HT-29 (cell line): ENCODE data around the gene FH. TPM values are rescaled to one million over a fixed set of nuclear protein-coding genes. Genes with fewer than 3 reads are reported as not detected.

ENCODE experiments used
- DNase-seq: peaks from one replicate; pipeline ENCODE4 v3.0.0-alpha.2; 2015; ENCODE audit warnings: low spot score
- total RNA-seq: library from RNA; depleted of rRNA; stranded (reverse); fragments of >200 nt; shearing (Covaris generic); gene quantifications from 2 replicates; pipeline ENCODE4 v1.2.3, GENCODE V29; 2014

FH gene
- total RNA-seq, 1 experiment from 2014 or later: 44.6 TPM

DNA sequence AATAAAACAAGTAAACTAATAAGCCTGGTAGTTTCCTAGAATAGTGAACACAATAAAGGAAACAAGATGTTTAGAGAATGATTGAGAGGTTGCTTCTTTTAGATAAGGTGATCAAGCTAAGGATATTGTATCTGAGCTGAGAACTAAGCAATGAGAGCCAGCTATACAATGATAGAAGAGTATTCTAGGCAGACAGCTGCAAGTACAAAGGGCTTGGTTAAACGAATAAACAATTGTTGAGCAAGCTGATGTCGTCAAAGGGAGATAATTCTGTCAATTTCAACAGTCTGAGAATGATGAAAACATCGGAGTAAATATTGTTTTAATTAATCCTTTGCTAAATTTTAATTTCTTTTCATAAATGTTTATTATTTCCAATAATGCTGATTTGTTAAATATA, 5.5 kb upstream of the FH start:
- DNase-seq: no peak

- no peak for DNase-seq
These were observed 2.2 kb upstream of the FH start for GRCh38 chr1:241521718-241522117.

- no peak for DNase-seq
These were observed 518 bp upstream of the FH start for GRCh38 chr1:241520080-241520465.

DNA sequence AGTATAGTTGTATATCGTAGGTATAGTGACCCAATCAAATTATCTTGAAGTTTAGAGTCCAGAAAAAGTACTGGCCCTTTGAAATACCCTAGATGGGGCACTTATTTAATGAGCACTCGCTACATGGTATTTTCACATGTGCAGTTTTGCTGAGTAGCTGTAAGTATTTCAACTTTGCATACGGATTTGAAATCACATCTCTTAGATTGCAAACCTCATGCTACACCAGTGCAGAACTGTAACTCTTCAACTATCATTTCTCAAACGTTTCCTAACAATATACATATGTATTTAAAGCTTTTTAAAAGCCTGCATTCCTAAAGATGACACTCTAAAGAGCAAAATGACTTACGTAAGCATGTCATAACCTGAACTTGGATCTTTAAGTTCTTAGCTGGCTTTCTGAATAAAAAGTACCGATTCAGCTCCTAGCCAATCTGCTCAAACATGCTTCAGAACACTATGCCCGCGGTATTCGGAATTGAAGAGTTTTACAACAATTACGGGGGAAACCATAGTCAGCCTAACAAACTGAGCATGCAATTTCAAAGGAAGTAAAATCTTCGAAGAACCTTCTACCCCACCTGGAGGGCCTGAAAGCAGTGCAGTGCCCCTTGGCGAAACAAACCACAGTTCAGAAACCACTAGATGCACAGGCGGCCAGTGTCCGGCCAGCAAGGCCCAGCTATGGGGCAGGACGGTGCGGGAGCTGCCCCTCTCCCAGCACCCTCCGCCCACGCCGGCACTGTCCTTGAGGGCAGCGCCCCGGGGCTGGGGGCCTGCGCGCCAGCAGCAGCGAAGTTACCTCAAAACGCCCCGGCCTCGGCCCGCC, 863 bp downstream of the FH start:
- DNase-seq: peak; percentile 64

DNA sequence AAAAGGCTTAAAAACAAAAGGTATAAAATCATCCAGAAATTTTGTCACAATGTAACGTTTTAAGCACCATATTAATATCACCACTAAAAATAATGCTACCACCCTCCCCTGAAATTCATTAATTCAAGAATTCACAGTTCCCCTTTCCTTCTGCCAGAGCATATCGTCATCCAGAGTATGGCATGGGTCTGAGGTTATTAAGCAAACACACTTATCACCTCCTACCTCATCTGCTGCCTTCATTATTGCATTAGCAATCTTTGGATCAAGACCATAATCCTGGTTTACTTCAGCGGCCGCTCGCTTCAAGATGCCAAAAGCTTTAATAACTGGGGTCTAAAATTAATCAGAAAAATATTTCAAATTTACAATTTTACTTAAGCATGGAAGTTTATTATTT, 6.2 kb downstream of the FH start:
- no peak for DNase-seq

DNA sequence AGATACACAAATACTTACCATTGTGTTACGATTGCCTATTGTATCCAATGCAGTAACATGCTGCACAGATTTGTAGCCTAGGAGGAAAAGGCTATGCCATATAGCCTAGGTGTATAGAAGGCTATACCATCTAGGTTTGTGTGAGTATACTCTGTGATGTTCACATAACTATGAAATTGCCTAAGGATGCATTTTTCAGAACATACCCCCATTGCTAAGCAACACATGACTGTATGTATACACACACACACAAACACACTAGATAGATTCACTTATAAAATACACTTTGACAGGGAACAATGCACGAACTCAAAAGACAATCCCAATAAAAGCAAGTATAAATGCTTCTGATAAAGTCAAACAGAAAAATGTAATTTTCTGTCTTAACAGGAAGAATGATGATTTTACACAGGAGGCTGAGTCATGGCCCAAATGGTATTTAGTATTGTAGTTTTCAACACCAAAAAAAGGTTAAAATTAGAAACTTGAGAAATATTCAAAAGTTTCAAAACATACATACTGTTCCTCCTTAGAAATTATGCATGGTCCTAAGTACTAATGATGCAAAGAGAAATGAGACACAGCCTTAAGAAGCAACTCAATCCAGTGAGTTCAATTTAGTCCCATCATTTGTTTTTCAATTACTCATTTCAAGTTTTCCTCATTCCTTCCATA, 12.2 kb downstream of the FH start:
- no peak for DNase-seq

DNA sequence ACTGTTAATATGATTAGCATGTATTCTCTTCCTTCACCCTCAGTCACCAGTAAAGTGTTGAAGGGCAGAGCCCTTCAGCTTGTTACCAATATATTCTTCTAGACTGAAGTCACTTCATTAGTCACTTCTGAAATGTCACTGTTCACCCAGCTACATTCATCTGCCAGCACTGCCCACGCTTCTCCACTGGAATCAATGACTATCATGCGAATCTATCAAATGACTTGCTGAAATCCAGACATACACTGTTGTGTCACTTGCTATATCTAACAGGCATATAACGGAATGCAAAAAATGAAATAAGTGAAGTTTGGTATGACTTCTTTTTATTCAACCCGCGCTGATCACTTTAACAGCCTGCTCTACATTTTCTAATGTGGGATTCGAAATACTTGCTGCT, 16.1 kb downstream of the FH start:
- no peak for DNase-seq

GRCh38 chr1:241499910-241500309, 19.6 kb downstream of the FH start:
- peak; percentile 64 for DNase-seq

DNA sequence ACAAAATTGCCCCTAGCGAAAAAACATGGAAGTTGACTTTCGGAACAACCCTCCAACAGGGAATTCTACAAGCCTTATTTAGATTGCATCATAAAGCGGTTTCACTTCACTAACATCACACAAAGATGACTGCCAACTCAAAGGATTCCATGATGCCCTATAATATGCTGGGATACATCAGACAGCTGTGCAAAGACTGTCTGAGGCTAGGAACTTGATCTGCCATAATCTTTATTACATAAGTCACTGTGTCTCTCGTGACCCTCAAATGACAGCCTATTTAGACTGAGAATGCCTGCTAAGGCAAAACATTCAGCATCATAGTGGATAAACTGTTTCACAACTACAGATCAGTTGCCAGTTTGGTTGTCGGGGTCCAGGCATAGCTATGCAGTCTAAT, 23.8 kb downstream of the FH start:
- no peak for DNase-seq

GRCh38 chr1:241488739-241489138, 30.8 kb downstream of the FH start:
- DNase-seq: no peak

DNA sequence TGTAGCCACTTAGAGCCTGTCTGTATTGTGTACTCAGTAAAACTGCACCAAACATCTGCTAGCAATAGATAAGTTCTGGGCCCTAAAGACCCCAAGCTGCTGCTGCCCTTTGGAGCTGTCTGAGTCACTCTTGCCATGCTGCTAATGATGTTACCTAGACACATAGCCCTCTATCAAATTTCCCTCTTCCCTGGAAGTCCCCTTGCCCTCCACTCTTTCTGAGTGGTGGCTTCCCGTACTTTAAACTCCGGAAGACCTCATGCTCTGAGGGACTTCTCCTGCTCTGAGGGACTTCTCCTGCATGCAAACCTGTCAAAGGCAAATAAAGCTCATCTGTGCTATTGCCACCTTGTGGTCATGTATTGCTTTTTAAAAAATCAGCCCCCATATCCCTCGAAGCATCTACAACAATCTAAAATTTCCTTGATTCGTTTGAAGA, 34.0 kb downstream of the FH start:
- peak; percentile 54 for DNase-seq

DNA sequence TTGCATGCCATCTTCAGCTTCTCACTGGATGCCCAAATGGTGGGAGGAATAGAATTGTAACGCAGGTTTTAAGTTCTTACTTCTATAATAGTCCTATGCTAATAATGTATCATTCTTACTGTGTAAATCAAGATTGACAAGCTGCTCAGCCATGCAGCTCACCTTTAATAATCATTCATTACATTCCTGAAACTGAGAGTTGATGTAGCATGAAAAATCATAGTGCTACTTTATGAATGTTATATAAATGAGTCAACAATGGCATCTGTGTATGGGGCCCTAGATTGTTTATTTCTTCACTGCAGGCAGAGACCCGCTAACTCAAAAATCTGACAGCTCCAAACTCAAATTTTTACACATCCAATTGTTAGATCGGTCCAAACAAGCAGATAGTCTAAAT, 34.4 kb downstream of the FH start:
- DNase-seq: no peak

DNA sequence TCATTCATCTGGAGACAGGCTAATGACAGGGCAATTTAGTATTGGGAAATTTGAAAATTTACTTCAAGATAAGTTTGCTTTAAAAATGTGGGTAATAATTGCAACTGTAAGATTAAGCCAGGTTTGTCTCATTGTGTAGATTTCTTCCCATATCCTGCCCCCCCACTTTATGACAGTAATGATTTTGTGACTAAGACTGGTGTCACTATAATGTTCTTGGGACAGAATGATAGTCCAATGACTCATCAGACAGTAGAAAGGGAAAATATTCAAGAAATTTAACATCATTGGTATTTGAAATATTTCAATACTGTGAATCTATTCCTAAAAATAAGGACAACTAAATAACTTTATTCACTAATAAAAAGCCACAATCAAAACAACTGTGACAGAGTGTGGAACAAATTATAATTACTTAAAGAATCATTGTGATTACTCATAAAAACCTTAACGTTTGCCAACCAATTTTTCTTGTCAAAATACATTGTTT, 36.7 kb downstream of the FH start:
- DNase-seq: no peak

DNA sequence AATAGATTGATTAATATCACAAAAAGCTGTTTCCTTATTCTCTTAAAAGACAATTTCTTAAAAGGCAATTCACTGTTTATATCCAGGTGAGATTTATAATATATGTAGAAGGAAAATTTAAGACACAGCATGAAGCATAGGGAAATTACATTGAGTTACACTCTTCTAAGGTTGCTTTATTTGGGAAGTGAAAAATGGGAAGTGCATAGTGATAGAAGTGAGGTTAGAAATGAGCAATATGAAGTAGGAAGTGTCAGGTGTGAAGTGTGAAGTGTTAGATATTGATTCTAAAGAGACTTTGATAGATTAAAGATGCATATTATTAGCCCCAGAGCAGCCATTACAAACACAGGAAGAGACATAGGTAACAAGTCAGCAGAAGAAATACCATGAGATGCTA, 40.3 kb downstream of the FH start:
- DNase-seq: no peak

DNA sequence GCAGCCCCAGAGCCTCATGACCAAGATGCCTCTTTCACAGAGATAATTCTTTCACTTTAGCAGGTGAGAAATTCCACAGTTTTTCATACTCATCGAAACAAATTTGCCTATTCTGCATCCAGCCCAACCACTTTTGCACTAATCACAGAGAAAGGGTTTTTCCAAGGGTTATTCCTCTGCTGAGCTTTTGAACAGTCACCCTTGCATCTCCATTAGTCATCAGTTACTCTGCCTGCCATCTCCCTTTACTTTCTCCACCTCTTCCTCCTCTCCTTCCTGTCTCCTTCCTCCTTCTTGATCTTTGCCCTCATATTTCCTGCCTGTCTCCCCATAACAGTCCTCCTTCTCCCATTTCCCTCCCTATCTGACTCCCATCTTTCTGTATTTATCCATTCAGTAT, 43.9 kb downstream of the FH start:
- DNase-seq: no peak

GRCh38 chr1:241473026-241473425, 46.5 kb downstream of the FH start:
- DNase-seq: no peak

- no peak for DNase-seq
These were observed 48.5 kb downstream of the FH start for GRCh38 chr1:241470908-241471590.

DNA sequence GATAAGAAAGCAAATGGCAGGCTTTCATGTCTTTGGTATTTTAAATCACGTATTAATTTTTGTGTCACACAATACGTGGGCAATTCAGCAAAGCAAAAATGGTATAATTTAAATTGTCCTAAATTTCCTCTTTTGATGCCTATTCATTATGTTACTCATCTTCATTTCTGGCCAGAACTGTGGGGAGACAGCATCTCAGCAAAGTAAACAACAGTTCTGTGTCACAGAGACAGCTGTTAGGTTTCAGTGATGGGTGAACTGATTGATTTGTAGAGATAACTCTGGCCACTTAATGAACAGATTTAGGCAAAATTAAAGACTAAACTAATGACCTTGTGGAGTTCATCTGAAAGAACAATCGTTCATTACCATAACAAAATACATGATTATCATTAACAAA, 49.2 kb downstream of the FH start:
- DNase-seq: no peak

DNA sequence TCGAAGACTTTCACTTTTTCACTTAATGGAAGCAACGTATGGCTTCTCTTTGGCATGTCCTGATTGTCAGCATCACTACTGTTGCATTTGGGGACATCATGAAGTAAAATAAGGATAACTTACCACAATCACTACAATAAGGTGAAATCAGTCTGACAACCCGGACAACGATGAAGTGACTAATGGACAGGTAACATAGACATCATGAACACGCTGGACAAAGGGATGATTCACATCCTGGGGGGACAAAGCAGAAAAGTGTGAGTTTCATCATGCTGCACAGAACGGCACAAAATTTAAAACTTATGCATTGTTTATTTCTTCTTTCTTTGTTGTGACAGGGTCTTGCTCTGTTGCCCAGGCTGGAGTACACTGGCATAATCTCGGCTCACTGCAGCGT, 53.9 kb downstream of the FH start:
- DNase-seq: no peak

- no peak for DNase-seq
These were observed 54.6 kb downstream of the FH start for GRCh38 chr1:241464985-241465384.

DNA sequence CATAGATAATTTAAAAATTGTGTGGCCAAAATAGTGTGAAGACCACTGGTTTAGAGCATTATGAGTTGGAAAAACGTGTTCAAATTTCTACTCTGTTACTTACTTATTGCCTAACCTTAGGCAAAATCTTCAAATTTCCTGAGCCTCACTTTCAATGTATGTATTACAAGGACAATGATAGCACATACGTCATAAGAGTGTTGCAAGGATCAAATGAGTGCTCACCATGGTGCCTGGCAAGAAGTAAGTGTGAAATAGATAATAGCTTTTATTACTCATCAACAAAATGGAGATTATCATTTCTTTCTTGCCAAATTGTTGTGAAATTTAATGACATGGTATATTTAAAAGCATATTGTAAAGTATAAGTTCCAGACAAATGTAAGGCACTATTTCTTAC, 57.2 kb downstream of the FH start:
- no peak for DNase-seq

GRCh38 chr1:241460098-241460873, 59.3 kb downstream of the FH start:
- no peak for DNase-seq
